Measurements from ENCODE around the gene RAB8B.

DNA sequence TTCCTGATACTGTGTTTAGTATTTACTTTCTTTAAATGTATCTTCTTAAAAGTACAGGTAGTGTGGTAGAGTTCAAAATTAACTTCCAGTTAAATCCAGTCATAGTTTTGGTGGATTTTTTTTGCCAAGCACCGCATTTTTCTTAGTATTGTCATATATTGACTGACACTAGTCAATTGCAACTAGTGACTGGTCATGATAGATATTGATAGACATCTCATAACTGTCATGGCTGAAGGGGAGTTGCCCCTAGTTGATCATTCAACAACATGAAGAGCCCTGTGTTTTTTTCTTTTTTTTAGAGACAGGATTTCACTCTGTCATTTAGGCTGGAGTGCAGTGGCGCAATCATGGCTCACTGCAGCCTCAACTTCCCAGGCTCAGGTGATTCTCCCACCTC is 22.1 kb downstream of the RAB8B start:
- TF ChIP-seq, protein P1, sequence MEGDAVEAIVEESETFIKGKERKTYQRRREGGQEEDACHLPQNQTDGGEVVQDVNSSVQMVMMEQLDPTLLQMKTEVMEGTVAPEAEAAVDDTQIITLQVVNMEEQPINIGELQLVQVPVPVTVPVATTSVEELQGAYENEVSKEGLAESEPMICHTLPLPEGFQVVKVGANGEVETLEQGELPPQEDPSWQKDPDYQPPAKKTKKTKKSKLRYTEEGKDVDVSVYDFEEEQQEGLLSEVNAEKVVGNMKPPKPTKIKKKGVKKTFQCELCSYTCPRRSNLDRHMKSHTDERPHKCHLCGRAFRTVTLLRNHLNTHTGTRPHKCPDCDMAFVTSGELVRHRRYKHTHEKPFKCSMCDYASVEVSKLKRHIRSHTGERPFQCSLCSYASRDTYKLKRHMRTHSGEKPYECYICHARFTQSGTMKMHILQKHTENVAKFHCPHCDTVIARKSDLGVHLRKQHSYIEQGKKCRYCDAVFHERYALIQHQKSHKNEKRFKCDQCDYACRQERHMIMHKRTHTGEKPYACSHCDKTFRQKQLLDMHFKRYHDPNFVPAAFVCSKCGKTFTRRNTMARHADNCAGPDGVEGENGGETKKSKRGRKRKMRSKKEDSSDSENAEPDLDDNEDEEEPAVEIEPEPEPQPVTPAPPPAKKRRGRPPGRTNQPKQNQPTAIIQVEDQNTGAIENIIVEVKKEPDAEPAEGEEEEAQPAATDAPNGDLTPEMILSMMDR (IDR thresholded peaks at IDR 0.05; ENCODE audit: poor library complexity): no peak
- no peak for TF ChIP-seq EZH2 (IDR thresholded peaks at IDR 0.05; ENCODE audit: borderline replicate concordance)
- no peak for TF ChIP-seq EZH2phosphoT487 (IDR thresholded peaks at IDR 0.05; ENCODE audit: low read depth, severe bottlenecking, unreplicated experiment)
